Hepatocyte (in vitro differentiated cells): ENCODE data around the gene SLC40A1. TPM values are rescaled to one million over a fixed set of nuclear protein-coding genes. Genes with fewer than 3 reads are reported as not detected.

Source experiments
- DNase-seq: peaks from one replicate; pipeline ENCODE4 v3.0.0-alpha.2; 2016; ENCODE audit warnings: low spot score
- H2AFZ ChIP-seq: fragments of 200-600 bp; sonication (generic); 2 replicates; pipeline ENCODE4 v1.6.0; 2016; ENCODE audit warnings: antibody characterized with exemption, mild to moderate bottlenecking
- H3K27ac ChIP-seq: fragments of 200-600 bp; sonication (generic); 2 replicates; pipeline ENCODE4 v1.5.1; 2016; ENCODE audit warnings: mild to moderate bottlenecking
- H3K27me3 ChIP-seq: fragments of 200-600 bp; sonication (generic); 2 replicates; pipeline ENCODE4 v1.6.1; 2016
- H3K36me3 ChIP-seq: fragments of 200-600 bp; sonication (generic); replicated peaks from 2 replicates; pipeline ENCODE4 v1.5.1; 2016; ENCODE audit warnings: low read depth; ENCODE audit not compliant: insufficient read depth
- H3K4me1 ChIP-seq: fragments of 200-600 bp; sonication (generic); 2 replicates; pipeline ENCODE4 v1.5.1; 2016; ENCODE audit warnings: mild to moderate bottlenecking, moderate library complexity; ENCODE audit not compliant: insufficient read depth
- H3K4me2 ChIP-seq: fragments of 200-600 bp; sonication (generic); 2 replicates; pipeline ENCODE4 v1.6.0; 2016
- H3K4me3 ChIP-seq: fragments of 200-600 bp; sonication (generic); 2 replicates; pipeline ENCODE4 v1.5.1; 2016; ENCODE audit warnings: mild to moderate bottlenecking
- H3K79me2 ChIP-seq: fragments of 200-600 bp; sonication (generic); 2 replicates; pipeline ENCODE4 v1.6.0; 2017; ENCODE audit warnings: mild to moderate bottlenecking
- H3K9me2 ChIP-seq: fragments of 200-600 bp; sonication (generic); replicated peaks from 2 replicates; pipeline ENCODE4 v1.6.0; 2017; ENCODE audit warnings: mild to moderate bottlenecking; ENCODE audit not compliant: insufficient read depth
- H3K9me3 ChIP-seq: fragments of 200-600 bp; sonication (generic); 2 replicates; pipeline ENCODE4 v1.5.1; 2016; ENCODE audit warnings: low read depth, mild to moderate bottlenecking
- H4K20me1 ChIP-seq: fragments of 200-600 bp; sonication (generic); 2 replicates; pipeline ENCODE4 v1.6.0; 2016; ENCODE audit warnings: mild to moderate bottlenecking; ENCODE audit not compliant: insufficient read depth, poor library complexity, severe bottlenecking
- CTCF ChIP-seq: fragments of 200-600 bp; sonication (generic); IDR thresholded peaks from 2 replicates; pipeline ENCODE4 v1.5.1; 2016; ENCODE audit warnings: antibody characterized with exemption, mild to moderate bottlenecking; ENCODE audit not compliant: poor library complexity
- EZH2 ChIP-seq: fragments of 200-600 bp; sonication (generic); IDR thresholded peaks from 2 replicates; pipeline ENCODE4 v1.6.1; 2016; ENCODE audit warnings: antibody characterized with exemption, mild to moderate bottlenecking, borderline replicate concordance
- EZH2phosphoT487 ChIP-seq: fragments of 200-600 bp; sonication (generic); IDR thresholded peaks from one replicate; pipeline ENCODE4 v1.6.1; 2018; ENCODE audit warnings: antibody characterized with exemption, mild to moderate bottlenecking, low read depth, moderate library complexity; ENCODE audit not compliant: unreplicated experiment, severe bottlenecking
- WGBS: methylation state at CpG from one replicate; pipeline ENCODE4 v1.1.6; 2016; ENCODE audit warnings: low lambda C conversion rate; ENCODE audit errors: missing lambda C conversion rate; 5-methylcytosine and 5-hydroxymethylcytosine counted together
- polyA plus RNA-seq: library from polyadenylated mRNA; unstranded; fragments of >200 nt; fragmentation: Nextera tagmentation; extraction: Ambion mirVana; gene quantifications from 2 replicates; pipeline ENCODE4 v1.2.1, GENCODE V29; 2016
- total RNA-seq: library from RNA; depleted of rRNA; stranded (reverse); fragments of >200 nt; gene quantifications from 2 replicates; pipeline ENCODE4 v1.2.3, GENCODE V29; 2014

Gene SLC40A1
- total and polyA plus RNA-seq, 2 experiments from 2014 or later = 186 to 225 TPM

- WGBS = 64% methylated on average over 6 of the region's 6 CpGs
- DNase-seq = no peak
- H3K4me1 ChIP-seq = peaks cover 25% of the 10 kb centered on the region
- no peak overlapping the region for H3K27ac ChIP-seq
- no peaks in the 10 kb centered on the region for H3K36me3 ChIP-seq
- H3K9me3 ChIP-seq = no peaks in the 10 kb centered on the region
- TF ChIP-seq EZH2 (no peak), CTCF (no peak), EZH2phosphoT487 (no peak)
- no peak overlapping the region for H2AFZ ChIP-seq
- H3K4me2 ChIP-seq = no peak overlapping the region
- no peaks in the 10 kb centered on the region for H3K27me3 ChIP-seq
- H3K4me3 ChIP-seq = no peak overlapping the region
- no peaks in the 10 kb centered on the region for H3K9me2 ChIP-seq
- no peaks in the 10 kb centered on the region for H4K20me1 ChIP-seq
- no peaks in the 10 kb centered on the region for H3K79me2 ChIP-seq
These were observed 60.8 kb downstream of the SLC40A1 start for GRCh38 chr2:189519631-189520387.

- DNase-seq = no peak
- Histone ChIP-seq H4K20me1 (no peaks in the 10 kb centered on the region), H3K27me3 (no peaks in the 10 kb centered on the region), H3K4me3 (no peak overlapping the region), H3K4me2 (no peak overlapping the region), H3K79me2 (no peaks in the 10 kb centered on the region), H2AFZ (no peak overlapping the region), H3K27ac (no peak overlapping the region), H3K4me1 (peaks cover 20% of the 10 kb centered on the region), H3K36me3 (no peaks in the 10 kb centered on the region), H3K9me2 (no peaks in the 10 kb centered on the region), H3K9me3 (no peaks in the 10 kb centered on the region)
- TF ChIP-seq EZH2phosphoT487 (no peak), EZH2 (no peak), CTCF (no peak)
- WGBS = 71% methylated on average over 6 of the region's 6 CpGs
These were observed 62.6 kb downstream of the SLC40A1 start for GRCh38 chr2:189517847-189518535.

- TF ChIP-seq EZH2 (no peak), EZH2phosphoT487 (no peak), CTCF (no peak)
- no peak overlapping the region for H2AFZ ChIP-seq
- 80% methylated on average over 3 of the region's 3 CpGs for WGBS
These were observed 64.0 kb downstream of the SLC40A1 start for GRCh38 chr2:189516546-189516945.

More at GRCh38 chr2:189516546-189516945, 64.0 kb downstream of the SLC40A1 start:
- no peaks in the 10 kb centered on the region for H3K9me3 ChIP-seq
- H4K20me1 ChIP-seq = no peaks in the 10 kb centered on the region
- no peaks in the 10 kb centered on the region for H3K27me3 ChIP-seq
- H3K4me1 ChIP-seq = peaks cover 8% of the 10 kb centered on the region
- H3K4me2 ChIP-seq = no peak overlapping the region
- no peaks in the 10 kb centered on the region for H3K9me2 ChIP-seq
- no peaks in the 10 kb centered on the region for H3K79me2 ChIP-seq
- no peak for DNase-seq
- no peak overlapping the region for H3K27ac ChIP-seq
- H3K4me3 ChIP-seq = no peak overlapping the region
- H3K36me3 ChIP-seq = no peaks in the 10 kb centered on the region
